Endothelial cell of umbilical vein (primary cell): ENCODE results near the gene ADRM1. TPM values are rescaled to one million over a fixed set of nuclear protein-coding genes. Genes with fewer than 3 reads are reported as not detected.

ENCODE experiments used
- BruUV-seq: library from RNA; stranded (reverse); fragments of 400-500 nt; replicated peaks from 2 replicates; lab custom pipeline; 2021; lab: Mats Ljungman, UMichigan
- CTCF ChIA-PET: fragments of 300-600, 350-600 bp; sonication (Branson Sonifier 250); formaldehyde crosslinking; loops from one replicate; lab custom pipeline; 2021; ENCODE audit warnings: antibody characterized with exemption, inconsistent platforms; lab: Charles Lee
- POLR2A ChIA-PET: fragments of 300-600, 350-600 bp; sonication (Branson Sonifier 250); formaldehyde crosslinking; loops from one replicate; lab custom pipeline; 2021; ENCODE audit warnings: antibody characterized with exemption, inconsistent platforms; lab: Charles Lee
- DNase-seq: peaks from one replicate; pipeline ENCODE4 v3.0.0-alpha.2; 2011; ENCODE audit warnings: low read depth, low spot score
- FAIRE-seq: peaks from 2 replicates; lab custom pipeline; 2011; peaks lifted over from hg19 to GRCh38; lab: Jason Lieb, UNC
- H2AFZ ChIP-seq: 2 replicates; pipeline ENCODE4 v1.6.0; 2012; ENCODE audit warnings: low read depth, low read length, control low read depth, inconsistent platforms
- H3K27ac ChIP-seq: 2 replicates; pipeline ENCODE4 v1.5.1; 2011; ENCODE audit warnings: low read depth, mild to moderate bottlenecking, control low read depth, low read length, moderate library complexity; ENCODE audit not compliant: insufficient read depth
- H3K27me3 ChIP-seq, 2 experiments: 2 replicates each; pipeline versions ENCODE4 v1.6.0 to v1.6.1; 2011; ENCODE audit warnings: low read length in 2 of 2, mixed read lengths in 1 of 2; ENCODE audit not compliant: control insufficient read depth in 2 of 2, insufficient read depth in 2 of 2
- H3K36me3 ChIP-seq, 2 experiments: 2 replicates in 1 of 2; 3 replicates in 1 of 2; pipeline ENCODE4 v1.5.1; 2011; ENCODE audit warnings: low read length in 2 of 2, mild to moderate bottlenecking in 1 of 2, moderate library complexity in 1 of 2; ENCODE audit not compliant: control insufficient read depth in 2 of 2, insufficient read depth in 2 of 2; ENCODE audit errors: extremely low read depth in 1 of 2
- H3K4me1 ChIP-seq: 3 replicates; pipeline ENCODE4 v1.5.1; 2011; ENCODE audit warnings: mild to moderate bottlenecking, low read length; ENCODE audit not compliant: control insufficient read depth, insufficient read depth; ENCODE audit errors: extremely low read depth
- H3K4me2 ChIP-seq: 2 replicates; pipeline ENCODE4 v1.6.1; 2011; ENCODE audit warnings: low read length, control low read depth, mixed read lengths; ENCODE audit not compliant: insufficient read depth
- H3K4me3 ChIP-seq, 3 experiments: fragments of 200-600 bp in 1 of 3; sonication (generic), shearing (Covaris generic) in 1 of 3; replicated peaks in 1 of 3; 2 replicates each; pipeline ENCODE4 v1.5.1; 2011 to 2016; ENCODE audit warnings: control low read depth in 3 of 3, low read length in 3 of 3, mild to moderate bottlenecking in 2 of 3, inconsistent platforms in 1 of 3, low read depth in 1 of 3, moderate library complexity in 1 of 3; ENCODE audit not compliant: insufficient read depth in 1 of 3
- H3K79me2 ChIP-seq: 2 replicates; pipeline ENCODE4 v1.6.0; 2012; ENCODE audit warnings: low read length, inconsistent platforms; ENCODE audit not compliant: control insufficient read depth, insufficient read depth
- H3K9ac ChIP-seq: replicated peaks from 2 replicates; pipeline ENCODE3; 2011; ENCODE audit warnings: low read length, control low read depth; ENCODE audit not compliant: insufficient read depth; ENCODE audit errors: extremely low read depth
- H3K9me1 ChIP-seq: replicated peaks from 3 replicates; pipeline ENCODE4 v1.6.0; 2011; ENCODE audit warnings: mild to moderate bottlenecking, low read length; ENCODE audit not compliant: control insufficient read depth, insufficient read depth; ENCODE audit errors: extremely low read depth
- H3K9me3 ChIP-seq: replicated peaks from 2 replicates; pipeline ENCODE4 v1.5.1; 2012; ENCODE audit warnings: low read length, inconsistent platforms; ENCODE audit not compliant: control insufficient read depth, insufficient read depth
- H4K20me1 ChIP-seq: replicated peaks from 2 replicates; pipeline ENCODE3; 2011; ENCODE audit warnings: mild to moderate bottlenecking, low read length; ENCODE audit not compliant: control insufficient read depth, insufficient read depth; ENCODE audit errors: extremely low read depth
- EZH2 ChIP-seq: IDR thresholded peaks from 2 replicates; pipeline ENCODE4 v1.6.1; 2012; ENCODE audit warnings: borderline replicate concordance, low read depth, mild to moderate bottlenecking, moderate library complexity, low read length, inconsistent platforms; ENCODE audit not compliant: severe bottlenecking
- FOS ChIP-seq: IDR thresholded peaks from 2 replicates; pipeline ENCODE4 v1.6.1; 2011; ENCODE audit warnings: mild to moderate bottlenecking, low read length, moderate library complexity, borderline replicate concordance; ENCODE audit not compliant: insufficient read depth
- GATA2 ChIP-seq: IDR thresholded peaks from 2 replicates; pipeline ENCODE4 v1.7.0; 2011; ENCODE audit warnings: low read depth, mild to moderate bottlenecking, moderate library complexity, mixed read lengths, low read length; ENCODE audit not compliant: insufficient read length, insufficient read depth
- JUN ChIP-seq: IDR thresholded peaks from 2 replicates; pipeline ENCODE4 v1.6.1; 2011; ENCODE audit warnings: borderline replicate concordance, low read depth; ENCODE audit not compliant: insufficient read length, insufficient read depth
- MYC ChIP-seq: IDR thresholded peaks from one replicate; pipeline ENCODE4 v1.6.1; 2011; ENCODE audit warnings: mild to moderate bottlenecking, low read depth, low read length
- POLR2A ChIP-seq: IDR thresholded peaks from 2 replicates; pipeline ENCODE4 v1.6.1; 2012; ENCODE audit warnings: low read depth, mild to moderate bottlenecking, control low read depth, low read length
- POLR2AphosphoS5 ChIP-seq: IDR thresholded peaks from 2 replicates; pipeline ENCODE4 v1.6.1; 2012; ENCODE audit warnings: low read depth, mild to moderate bottlenecking, control low read depth, low read length, moderate library complexity; ENCODE audit not compliant: insufficient read depth
- dilution Hi-C: fragments of 300-500 bp; cut with MboI; formaldehyde crosslinking; loops from one replicate; pipeline ENCODE4 v1.15.0; 2019; ENCODE audit warnings: low sequenced_read_pairs; ENCODE audit not compliant: extremely low pct_ligation_motif_present
- intact Hi-C: fragments of 100-400 bp; cut with micrococcal nuclease; formaldehyde crosslinking; loops from one replicate; pipeline ENCODE4 v1.10.0; 2022
- polyA plus RNA-seq, 4 experiments: library from polyadenylated mRNA; depleted of rRNA in 3 of 4; stranded (reverse) in 3 of 4; unstranded in 1 of 4; fragments of >200 nt; gene quantifications; 2 replicates each; pipeline versions ENCODE4 v1.2.1 to v1.2.3, GENCODE V29; 2011 to 2012; ENCODE audit warnings: missing spikeins in 1 of 4
- total RNA-seq: library from RNA; stranded (reverse); gene quantifications from 2 replicates; pipeline ENCODE4 v1.2.3, GENCODE V29; 2021
- TF ChIP-seq, protein P1 (sequence below): IDR thresholded peaks from 2 replicates; pipeline ENCODE4 v1.6.1; 2011; ENCODE audit not compliant: insufficient read depth, insufficient read length
- TF ChIP-seq, protein P2 (sequence below), 2 donors: IDR thresholded peaks; 1 replicate in 1 of 2; 2 replicates in 1 of 2; pipeline ENCODE4 v1.5.1; 2011; ENCODE audit warnings: low read length in 2 of 2, mild to moderate bottlenecking in 2 of 2, moderate library complexity in 2 of 2, control low read depth in 1 of 2, inconsistent platforms in 1 of 2, low read depth in 1 of 2; ENCODE audit not compliant: insufficient read depth in 1 of 2; ENCODE audit errors: extremely low read depth in 1 of 2

The ADRM1 gene
- total and polyA plus RNA-seq, 2 donors (not counting 3 experiments of a cell fraction or from before 2014, with no cell fraction given): 154 to 179 TPM

DNA sequence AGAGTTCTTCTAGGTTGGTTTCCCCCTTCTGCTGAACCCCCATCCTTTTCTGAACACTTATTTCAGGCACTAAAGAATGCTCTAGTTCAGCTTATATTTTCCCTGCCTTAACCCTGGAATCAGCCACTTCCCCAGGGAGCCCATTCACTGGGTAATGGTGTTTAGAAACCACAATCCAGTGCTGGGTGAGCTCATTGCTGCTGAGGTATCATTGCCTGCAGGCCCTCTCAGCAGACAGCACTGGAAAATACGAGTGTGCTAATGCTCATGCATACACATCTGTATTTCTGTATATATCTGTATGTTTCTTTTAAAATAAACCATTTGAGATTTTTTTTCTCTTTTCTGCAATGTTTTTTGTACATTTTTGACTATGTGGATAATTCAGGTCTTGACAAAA, 37.4 kb upstream of the ADRM1 start:
- Histone ChIP-seq H2AFZ (no peak overlapping the region), H3K4me2 (no peak overlapping the region), H4K20me1 (no peaks in the 10 kb centered on the region), H3K27ac (no peak overlapping the region), H3K9me1 (no peaks in the 10 kb centered on the region), H3K79me2 (no peaks in the 10 kb centered on the region), H3K4me1 (no peaks in the 10 kb centered on the region), H3K27me3 (no peaks in the 10 kb centered on the region), H3K36me3 (peaks cover 6 to 27% of the 10 kb centered on the region in 2 experiments), H3K9ac (no peak overlapping the region), H3K9me3 (no peaks in the 10 kb centered on the region), H3K4me3 (no peak overlapping the region)
- TF ChIP-seq POLR2A (no peak), FOS (no peak), POLR2AphosphoS5 (no peak), EZH2 (no peak), GATA2 (no peak), MYC (no peak), JUN (no peak)
- TF ChIP-seq, protein P1, sequence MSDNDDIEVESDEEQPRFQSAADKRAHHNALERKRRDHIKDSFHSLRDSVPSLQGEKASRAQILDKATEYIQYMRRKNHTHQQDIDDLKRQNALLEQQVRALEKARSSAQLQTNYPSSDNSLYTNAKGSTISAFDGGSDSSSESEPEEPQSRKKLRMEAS: no peak
- TF ChIP-seq, protein P2, sequence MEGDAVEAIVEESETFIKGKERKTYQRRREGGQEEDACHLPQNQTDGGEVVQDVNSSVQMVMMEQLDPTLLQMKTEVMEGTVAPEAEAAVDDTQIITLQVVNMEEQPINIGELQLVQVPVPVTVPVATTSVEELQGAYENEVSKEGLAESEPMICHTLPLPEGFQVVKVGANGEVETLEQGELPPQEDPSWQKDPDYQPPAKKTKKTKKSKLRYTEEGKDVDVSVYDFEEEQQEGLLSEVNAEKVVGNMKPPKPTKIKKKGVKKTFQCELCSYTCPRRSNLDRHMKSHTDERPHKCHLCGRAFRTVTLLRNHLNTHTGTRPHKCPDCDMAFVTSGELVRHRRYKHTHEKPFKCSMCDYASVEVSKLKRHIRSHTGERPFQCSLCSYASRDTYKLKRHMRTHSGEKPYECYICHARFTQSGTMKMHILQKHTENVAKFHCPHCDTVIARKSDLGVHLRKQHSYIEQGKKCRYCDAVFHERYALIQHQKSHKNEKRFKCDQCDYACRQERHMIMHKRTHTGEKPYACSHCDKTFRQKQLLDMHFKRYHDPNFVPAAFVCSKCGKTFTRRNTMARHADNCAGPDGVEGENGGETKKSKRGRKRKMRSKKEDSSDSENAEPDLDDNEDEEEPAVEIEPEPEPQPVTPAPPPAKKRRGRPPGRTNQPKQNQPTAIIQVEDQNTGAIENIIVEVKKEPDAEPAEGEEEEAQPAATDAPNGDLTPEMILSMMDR (IDR thresholded peaks at IDR 0.05; ENCODE audit: extremely low read depth in 1 of 2, insufficient read depth in 1 of 2, low read depth in 1 of 2, low read length in 2 of 2): no peak
- POLR2A ChIA-PET: no interaction called here
- CTCF ChIA-PET: no interaction called here
- no peak for DNase-seq
- FAIRE-seq: no peak
- dilution Hi-C loops: no loop called here
- intact Hi-C loops: loop anchor here (10.0 kb wide), 1 partner anchor 251 kb away; no protein-coding TSS in a partner anchor
- no TSS peak for BruUV-seq
